Neutrophil (primary cell): ENCODE data around the gene BMPER.

Source experiments
- H3K27ac ChIP-seq: fragments of 200-600 bp; sonication (generic); 2 replicates; pipeline ENCODE4 v1.5.1; 2016; ENCODE audit warnings: mild to moderate bottlenecking, moderate library complexity
- H3K27me3 ChIP-seq: fragments of 200-600 bp; sonication (generic); 2 replicates; pipeline ENCODE4 v1.6.0; 2016; ENCODE audit warnings: mild to moderate bottlenecking
- H3K36me3 ChIP-seq: fragments of 200-600 bp; sonication (generic); 2 replicates; pipeline ENCODE4 v1.5.1; 2017
- H3K4me1 ChIP-seq, 2 experiments: fragments of 200-600 bp in 1 of 2; sonication (generic) in 1 of 2; 1 replicate in 1 of 2; 2 replicates in 1 of 2; pipeline versions ENCODE4 v1.5.1 to v1.6.1; 2013 to 2016; ENCODE audit warnings: low read depth in 1 of 2, low read length in 1 of 2, mild to moderate bottlenecking in 1 of 2, moderate library complexity in 1 of 2; ENCODE audit not compliant: control insufficient read depth in 1 of 2, insufficient read depth in 1 of 2
- H3K4me3 ChIP-seq, 2 experiments: fragments of 200-600 bp in 1 of 2; sonication (generic) in 1 of 2; 1 replicate in 1 of 2; 2 replicates in 1 of 2; pipeline ENCODE4 v1.5.1; 2013 to 2016; ENCODE audit warnings: low read depth in 1 of 2, low read length in 1 of 2, mild to moderate bottlenecking in 1 of 2, moderate library complexity in 1 of 2
- H3K9me3 ChIP-seq: fragments of 200-600 bp; sonication (generic); 2 replicates; pipeline ENCODE4 v1.5.1; 2016
- TF ChIP-seq, protein P1 (sequence below): fragments of 200-600 bp; sonication (generic); IDR thresholded peaks from 2 replicates; pipeline ENCODE4 v1.5.1; 2016; ENCODE audit warnings: antibody characterized with exemption

BMPER gene

DNA sequence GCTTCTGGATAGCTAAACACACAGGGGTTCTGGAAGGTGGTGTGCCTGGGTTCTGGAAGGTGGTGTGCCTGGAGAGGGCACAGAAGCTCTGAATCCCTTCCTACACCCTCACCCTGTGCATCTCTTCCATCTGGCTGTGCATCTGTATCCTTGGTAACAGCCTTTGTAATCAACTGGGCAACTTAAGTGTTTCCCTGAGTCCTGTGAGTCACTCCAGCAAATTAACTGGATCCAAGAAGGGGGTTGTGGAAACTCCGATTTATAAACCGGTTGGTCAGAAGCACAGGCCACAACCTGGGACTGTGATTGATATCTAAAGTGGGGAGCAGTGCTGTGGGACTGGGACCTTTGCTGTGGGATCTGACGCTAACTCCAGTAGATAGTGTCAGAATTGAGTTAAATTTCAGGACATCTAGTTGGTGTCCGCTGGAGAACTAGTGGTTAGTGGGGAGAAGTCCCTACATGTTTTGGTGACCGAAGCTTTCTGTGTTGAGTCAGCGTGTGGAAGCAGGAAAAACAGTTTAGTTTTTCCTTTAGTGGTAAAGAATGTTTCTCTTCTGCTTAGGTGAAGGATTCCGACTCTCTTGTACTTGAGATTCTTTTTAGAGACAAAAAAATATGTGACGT is 228.1 kb downstream of the BMPER start:
- Histone ChIP-seq H3K27ac (no peak overlapping the region), H3K4me1 (no peaks in the 10 kb centered on the region), H3K4me3 (no peak overlapping the region), H3K27me3 (no peaks in the 10 kb centered on the region), H3K36me3 (no peaks in the 10 kb centered on the region), H3K9me3 (no peaks in the 10 kb centered on the region)
- TF ChIP-seq, protein P1, sequence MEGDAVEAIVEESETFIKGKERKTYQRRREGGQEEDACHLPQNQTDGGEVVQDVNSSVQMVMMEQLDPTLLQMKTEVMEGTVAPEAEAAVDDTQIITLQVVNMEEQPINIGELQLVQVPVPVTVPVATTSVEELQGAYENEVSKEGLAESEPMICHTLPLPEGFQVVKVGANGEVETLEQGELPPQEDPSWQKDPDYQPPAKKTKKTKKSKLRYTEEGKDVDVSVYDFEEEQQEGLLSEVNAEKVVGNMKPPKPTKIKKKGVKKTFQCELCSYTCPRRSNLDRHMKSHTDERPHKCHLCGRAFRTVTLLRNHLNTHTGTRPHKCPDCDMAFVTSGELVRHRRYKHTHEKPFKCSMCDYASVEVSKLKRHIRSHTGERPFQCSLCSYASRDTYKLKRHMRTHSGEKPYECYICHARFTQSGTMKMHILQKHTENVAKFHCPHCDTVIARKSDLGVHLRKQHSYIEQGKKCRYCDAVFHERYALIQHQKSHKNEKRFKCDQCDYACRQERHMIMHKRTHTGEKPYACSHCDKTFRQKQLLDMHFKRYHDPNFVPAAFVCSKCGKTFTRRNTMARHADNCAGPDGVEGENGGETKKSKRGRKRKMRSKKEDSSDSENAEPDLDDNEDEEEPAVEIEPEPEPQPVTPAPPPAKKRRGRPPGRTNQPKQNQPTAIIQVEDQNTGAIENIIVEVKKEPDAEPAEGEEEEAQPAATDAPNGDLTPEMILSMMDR: no peak

DNA sequence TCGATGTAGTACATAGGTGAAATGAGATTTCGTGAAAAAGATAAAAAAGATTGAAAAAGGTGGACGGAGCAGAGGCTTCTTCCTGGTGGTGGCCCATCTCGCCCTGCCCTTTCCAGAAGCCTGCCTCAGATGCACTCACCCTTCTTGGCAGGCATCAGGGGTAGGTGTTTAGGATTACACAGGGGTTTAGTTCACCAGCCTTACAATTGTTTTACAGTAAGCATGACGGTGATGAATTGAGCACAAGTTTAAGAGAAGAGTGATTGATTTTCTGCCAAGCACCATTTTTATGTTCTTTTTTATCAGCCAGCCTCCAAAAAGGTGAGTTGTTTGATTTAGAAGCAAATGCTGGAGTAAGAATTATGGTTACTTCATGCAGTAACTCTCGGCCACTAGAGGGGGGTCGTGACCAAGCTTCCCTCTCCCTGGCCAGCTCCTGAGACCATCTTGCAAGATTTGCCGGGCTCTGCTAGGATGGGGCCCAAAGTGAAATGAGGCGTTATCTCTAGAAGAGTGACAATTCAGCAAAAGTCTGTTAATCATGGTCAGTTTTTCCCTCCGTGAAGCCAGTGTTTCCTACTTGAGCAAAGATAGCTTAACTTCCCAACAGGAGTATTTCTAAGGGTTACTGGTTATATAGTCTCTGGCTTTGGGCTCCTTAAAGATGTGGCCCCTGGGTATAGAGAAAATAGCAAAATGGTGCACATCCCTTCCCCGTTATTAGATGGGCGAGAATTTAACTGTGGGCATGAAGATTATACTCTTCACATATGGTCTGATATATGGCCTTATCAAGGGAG is 228.8 kb downstream of the BMPER start:
- H3K27me3 ChIP-seq: no peaks in the 10 kb centered on the region
- no peak overlapping the region for H3K27ac ChIP-seq
- no peak overlapping the region for H3K4me3 ChIP-seq
- H3K9me3 ChIP-seq: no peaks in the 10 kb centered on the region
- TF ChIP-seq, protein P1: no peak
- no peaks in the 10 kb centered on the region for H3K36me3 ChIP-seq
- no peaks in the 10 kb centered on the region for H3K4me1 ChIP-seq

DNA sequence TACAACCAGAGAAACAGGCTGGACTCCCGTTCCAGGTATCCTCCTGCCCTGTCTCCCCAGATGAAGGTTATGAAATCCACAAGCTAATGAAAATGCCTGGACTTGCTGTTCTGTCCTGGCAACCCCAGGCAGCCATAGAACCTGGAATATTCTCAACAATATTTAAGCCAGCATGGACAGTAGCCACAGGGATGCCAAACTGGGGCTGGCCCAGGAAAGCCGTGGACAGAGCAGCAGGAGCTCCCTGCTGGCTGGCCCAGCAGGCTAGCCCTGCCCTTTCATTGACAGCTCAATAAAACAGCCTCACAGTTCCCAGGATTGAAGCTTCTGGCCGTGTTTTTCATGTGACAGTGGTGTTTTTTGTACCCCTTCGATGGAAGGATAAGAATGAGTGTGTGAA is 230.6 kb downstream of the BMPER start:
- no peak overlapping the region for H3K4me3 ChIP-seq
- H3K27ac ChIP-seq: no peak overlapping the region
- TF ChIP-seq, protein P1: no peak
- H3K4me1 ChIP-seq: no peaks in the 10 kb centered on the region
- H3K27me3 ChIP-seq: no peaks in the 10 kb centered on the region
- no peaks in the 10 kb centered on the region for H3K36me3 ChIP-seq
- no peaks in the 10 kb centered on the region for H3K9me3 ChIP-seq

DNA sequence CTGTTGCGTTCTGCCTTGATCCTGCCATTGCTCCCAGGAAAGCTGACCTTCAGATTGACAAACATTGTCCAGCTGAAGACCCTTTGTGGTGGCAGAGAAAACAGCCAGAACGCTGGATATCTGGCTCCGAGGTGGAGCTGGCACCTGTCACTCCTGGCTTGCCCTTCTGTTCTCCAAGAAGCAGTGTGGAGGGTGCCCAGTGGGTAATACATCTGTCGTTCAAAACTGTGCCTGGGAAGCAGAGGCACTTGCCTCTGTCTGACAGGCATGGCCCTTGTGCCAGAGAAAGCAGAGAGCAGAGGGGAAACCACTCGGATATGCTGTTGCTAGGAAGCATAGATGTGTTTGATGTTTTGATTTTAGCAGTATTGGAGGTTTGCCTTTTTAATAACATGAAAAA is 231.4 kb downstream of the BMPER start:
- no peak overlapping the region for H3K27ac ChIP-seq
- no peak overlapping the region for H3K4me3 ChIP-seq
- no peaks in the 10 kb centered on the region for H3K4me1 ChIP-seq
- no peaks in the 10 kb centered on the region for H3K27me3 ChIP-seq
- TF ChIP-seq, protein P1: no peak
- no peaks in the 10 kb centered on the region for H3K36me3 ChIP-seq
- H3K9me3 ChIP-seq: no peaks in the 10 kb centered on the region

DNA sequence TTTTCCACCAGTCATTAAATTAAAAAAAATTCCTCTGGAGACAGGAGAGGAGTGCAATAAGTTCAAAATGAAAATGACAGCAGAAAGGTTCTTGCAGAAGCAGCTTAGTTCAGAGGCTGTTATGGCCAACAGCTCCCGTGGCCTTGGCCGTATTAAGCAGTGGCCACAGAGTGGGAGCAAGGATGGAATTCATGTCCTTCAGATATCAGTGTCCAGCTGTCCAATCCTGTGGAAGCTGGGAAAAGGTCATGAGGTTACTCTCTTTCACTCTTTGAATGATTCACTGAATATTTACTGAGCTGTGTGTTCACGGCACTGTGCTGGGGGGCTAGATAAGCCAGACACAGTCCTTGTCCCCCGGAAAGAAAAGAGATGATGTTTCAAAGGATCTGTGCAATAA is 231.8 kb downstream of the BMPER start:
- no peak overlapping the region for H3K4me3 ChIP-seq
- H3K9me3 ChIP-seq: no peaks in the 10 kb centered on the region
- no peaks in the 10 kb centered on the region for H3K36me3 ChIP-seq
- H3K4me1 ChIP-seq: no peaks in the 10 kb centered on the region
- no peak overlapping the region for H3K27ac ChIP-seq
- TF ChIP-seq, protein P1: no peak
- H3K27me3 ChIP-seq: no peaks in the 10 kb centered on the region
